ENCODE data around the gene PGPEP1.

Gene PGPEP1

GRCh38 chr19:18417250-18418028 is 77.0 kb downstream of the PGPEP1 start:
- DNase-seq (ENCODE audit: low read depth, low spot score), result no peak

DNA sequence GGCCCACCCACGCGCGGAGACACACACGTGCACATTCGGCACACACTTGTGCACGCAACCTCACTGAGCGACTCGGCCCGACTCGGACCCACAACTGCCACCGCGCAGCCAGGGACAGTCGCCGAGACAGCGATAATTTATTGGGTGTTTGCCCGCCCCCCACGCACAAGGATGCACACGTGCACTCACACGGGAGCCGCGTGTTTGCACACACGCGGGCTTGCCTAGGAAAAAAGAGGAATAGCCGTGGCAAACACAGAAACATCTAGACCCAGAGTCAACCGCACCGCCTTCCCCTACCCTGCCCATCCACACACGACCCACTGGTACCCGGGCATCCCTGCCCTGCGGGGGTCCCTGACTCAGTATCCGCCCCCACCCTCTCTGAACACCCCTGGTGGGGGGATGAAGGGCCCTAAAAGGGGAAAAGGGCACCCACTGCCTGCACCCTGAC is 77.7 kb downstream of the PGPEP1 start:
- no peak for DNase-seq (ENCODE audit: low read depth, low spot score)

- DNase-seq (ENCODE audit: low read depth, low spot score), result no peak
These were observed 78.2 kb downstream of the PGPEP1 start for GRCh38 chr19:18418483-18419194.

- DNase-seq (ENCODE audit: low read depth, low spot score), result no peak
These were observed 78.8 kb downstream of the PGPEP1 start, which contains the start of gene SSBP4 for GRCh38 chr19:18419195-18419698. Gene SSBP4, plus strand, starts transcription at chr19:18419398. Its CDS starts 251 bp downstream, at chr19:18419649.
